PC-3 (cell line): ENCODE results near the gene COL5A2. TPM values are rescaled to one million over a fixed set of nuclear protein-coding genes. Genes with fewer than 3 reads are reported as not detected.
A peak's percentile ranks its signal among the peaks of the same experiment; 100 is the strongest.

Experiments used
- ATAC-seq: fragments of 200-7000 bp; cut with Tn5 transposase; 2 replicates; pipeline ENCODE4 v1.9.1; 2020; ENCODE audit warnings: mild to moderate bottlenecking, moderate library complexity
- BruUV-seq: library from RNA; stranded (reverse); fragments of 400-500 nt; replicated peaks from 2 replicates; lab custom pipeline; 2021; lab: Mats Ljungman, UMichigan
- CTCF ChIA-PET: fragments of 300-600 bp; sonication (Branson Sonifier 250); formaldehyde crosslinking; loops from one replicate; lab custom pipeline; 2022; ENCODE audit warnings: antibody characterized with exemption; lab: Charles Lee
- POLR2A ChIA-PET: fragments of 300-600 bp; sonication (Branson Sonifier 250); formaldehyde crosslinking; loops from one replicate; lab custom pipeline; 2022; ENCODE audit warnings: antibody characterized with exemption; ENCODE audit not compliant: unreplicated experiment; lab: Charles Lee
- DNase-seq: peaks from one replicate; pipeline ENCODE4 v3.0.0-alpha.2; 2015
- H2AFZ ChIP-seq: fragments of 300-600 bp; sonication (generic); 2 replicates; pipeline ENCODE4 v1.6.0; 2016; ENCODE audit warnings: antibody characterized with exemption, low read length
- H3F3A ChIP-seq: fragments of 300-600 bp; sonication (generic); one replicate; pipeline ENCODE4 v1.6.0; 2017; ENCODE audit warnings: antibody characterized with exemption, low read length, control low read depth, mild to moderate bottlenecking; ENCODE audit not compliant: unreplicated experiment
- H3K27ac ChIP-seq: fragments of 300-600 bp; sonication (generic); 2 replicates; pipeline ENCODE4 v1.5.1; 2016; ENCODE audit warnings: mild to moderate bottlenecking, low read length
- H3K27me3 ChIP-seq: fragments of 300-600 bp; sonication (generic); 2 replicates; pipeline ENCODE4 v1.6.1; 2016; ENCODE audit warnings: low read length, mixed read lengths
- H3K36me3 ChIP-seq: fragments of 300-600 bp; sonication (generic); 2 replicates; pipeline ENCODE4 v1.6.1; 2016; ENCODE audit warnings: low read depth, mixed run types, low read length, mixed read lengths
- H3K4me1 ChIP-seq: fragments of 300-600 bp; sonication (generic); 2 replicates; pipeline ENCODE4 v1.5.1; 2016; ENCODE audit warnings: low read length; ENCODE audit not compliant: insufficient read depth
- H3K4me2 ChIP-seq: fragments of 300-600 bp; sonication (generic); 2 replicates; pipeline ENCODE4 v1.6.0; 2016; ENCODE audit warnings: low read length
- H3K4me3 ChIP-seq: fragments of 300-600 bp; sonication (generic); 2 replicates; pipeline ENCODE4 v1.5.1; 2016; ENCODE audit warnings: mild to moderate bottlenecking, low read length, mixed read lengths
- H3K79me2 ChIP-seq: fragments of 300-600 bp; sonication (generic); 2 replicates; pipeline ENCODE4 v1.6.1; 2017; ENCODE audit warnings: low read length, mixed read lengths
- H3K9ac ChIP-seq: fragments of 300-600 bp; sonication (generic); 2 replicates; pipeline ENCODE4 v1.6.0; 2016; ENCODE audit warnings: mild to moderate bottlenecking, low read length
- H3K9me2 ChIP-seq: fragments of 300-600 bp; sonication (generic); replicated peaks from 2 replicates; pipeline ENCODE4 v1.6.1; 2016; ENCODE audit warnings: mixed run types, low read length, mixed read lengths
- H3K9me3 ChIP-seq: fragments of 300-600 bp; sonication (generic); 2 replicates; pipeline ENCODE4 v1.6.1; 2016; ENCODE audit warnings: low read length, mixed read lengths
- H4K20me1 ChIP-seq: fragments of 300-600 bp; sonication (generic); 2 replicates; pipeline ENCODE4 v1.6.1; 2016; ENCODE audit warnings: low read length, mixed read lengths
- EZH2 ChIP-seq: fragments of 300-600 bp; sonication (generic); IDR thresholded peaks from one replicate; pipeline ENCODE4 v1.6.1; 2017; ENCODE audit warnings: antibody characterized with exemption, mild to moderate bottlenecking, low read length; ENCODE audit not compliant: unreplicated experiment
- EZH2phosphoT487 ChIP-seq: fragments of 300-600 bp; sonication (generic); IDR thresholded peaks from 2 replicates; pipeline ENCODE4 v1.6.1; 2018; ENCODE audit warnings: mild to moderate bottlenecking, antibody characterized with exemption, low read length, borderline replicate concordance
- intact Hi-C: fragments of 100-400 bp; cut with micrococcal nuclease; formaldehyde crosslinking; loops from 2 replicates; pipeline ENCODE4 v1.9.0; 2023
- total RNA-seq: library from RNA; depleted of rRNA; stranded (reverse); fragments of >200 nt; gene quantifications from 2 replicates; pipeline ENCODE4 v1.2.3, GENCODE V29; 2014
- TF ChIP-seq, protein P1 (sequence below): fragments of 300-600 bp; sonication (generic); conservative IDR thresholded peaks from 2 replicates; pipeline ENCODE4 v1.5.1; 2017; ENCODE audit warnings: antibody characterized with exemption, low read depth, mild to moderate bottlenecking, low read length

Gene COL5A2
- total RNA-seq, 1 experiment from 2014 or later, result 56.2 TPM

DNA sequence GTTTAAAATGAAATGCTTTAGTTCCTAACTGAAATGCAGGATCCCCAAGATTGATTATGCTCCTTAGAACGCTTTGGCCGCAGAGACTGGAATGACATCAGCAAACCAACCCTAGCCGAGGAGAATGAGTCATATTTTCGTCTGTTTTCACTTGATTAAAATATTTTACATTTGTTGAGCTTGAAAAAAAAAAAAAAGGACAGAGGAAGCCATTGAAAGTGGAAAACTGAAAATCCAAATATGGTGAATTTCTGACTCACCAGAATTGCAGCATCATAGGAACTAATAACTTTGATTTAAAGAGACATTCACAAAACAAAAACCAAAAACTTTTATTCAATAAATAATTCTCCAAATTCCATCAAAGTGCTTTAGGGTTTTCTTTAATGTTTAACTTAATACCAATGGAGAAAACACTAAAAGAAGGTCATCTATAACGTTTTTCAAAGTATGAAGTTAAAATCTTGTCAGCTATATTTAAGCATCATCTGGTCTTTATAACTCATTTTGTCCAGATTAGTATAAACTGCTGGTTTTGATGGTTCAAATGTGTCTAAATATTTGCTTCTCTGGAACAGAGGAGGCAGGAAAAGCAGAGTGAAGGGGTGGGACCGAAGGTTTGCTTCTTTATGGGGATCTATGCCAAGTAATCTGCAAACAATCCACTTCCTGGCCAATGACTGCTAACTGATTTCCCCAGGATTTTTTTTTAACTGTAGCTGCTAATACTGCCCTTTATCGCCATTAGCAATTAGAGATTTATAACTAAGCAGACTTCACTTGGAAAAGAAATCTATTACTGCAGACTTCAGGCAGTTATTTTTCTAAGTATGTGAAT is 30.9 kb upstream of the COL5A2 start:
- Histone ChIP-seq H3K36me3 (peaks cover 9% of the 10 kb centered on the region; the same call in 1 of the 2 replicates), H2AFZ (peak overlapping the region; percentile 55), H3K9ac (peak overlapping the region; percentile 72), H3K27me3 (no peaks in the 10 kb centered on the region), H3K4me1 (peaks cover 56% of the 10 kb centered on the region), H3K79me2 (peaks cover 58% of the 10 kb centered on the region), H3K27ac (peak overlapping the region; percentile 94), H3K9me3 (no peaks in the 10 kb centered on the region), H3F3A (no peaks in the 10 kb centered on the region), H3K4me3 (peak overlapping the region; percentile 55), H3K4me2 (peak overlapping the region; percentile 85), H3K9me2 (no peaks in the 10 kb centered on the region), H4K20me1 (no peaks in the 10 kb centered on the region)
- BruUV-seq, result no TSS peak
- peak; percentile 66 for ATAC-seq
- intact Hi-C loops, result loop anchor here (1.0 kb wide), 1 partner anchor 12 kb away; no protein-coding TSS in a partner anchor
- DNase-seq, result peak; percentile 85
- ChIA-PET POLR2A (interaction anchor here (0.6 to 0.7 kb wide), 3 partner anchors 51 to 230 kb away, joined by 3 to 5 read pairs (median 4); no protein-coding TSS in a partner anchor), CTCF (interaction anchor here (0.6 kb wide), 3 partner anchors 15 to 451 kb away, joined by 4 to 9 read pairs (median 7); no protein-coding TSS in a partner anchor)
- no peak for TF ChIP-seq EZH2phosphoT487
- TF ChIP-seq, protein P1, sequence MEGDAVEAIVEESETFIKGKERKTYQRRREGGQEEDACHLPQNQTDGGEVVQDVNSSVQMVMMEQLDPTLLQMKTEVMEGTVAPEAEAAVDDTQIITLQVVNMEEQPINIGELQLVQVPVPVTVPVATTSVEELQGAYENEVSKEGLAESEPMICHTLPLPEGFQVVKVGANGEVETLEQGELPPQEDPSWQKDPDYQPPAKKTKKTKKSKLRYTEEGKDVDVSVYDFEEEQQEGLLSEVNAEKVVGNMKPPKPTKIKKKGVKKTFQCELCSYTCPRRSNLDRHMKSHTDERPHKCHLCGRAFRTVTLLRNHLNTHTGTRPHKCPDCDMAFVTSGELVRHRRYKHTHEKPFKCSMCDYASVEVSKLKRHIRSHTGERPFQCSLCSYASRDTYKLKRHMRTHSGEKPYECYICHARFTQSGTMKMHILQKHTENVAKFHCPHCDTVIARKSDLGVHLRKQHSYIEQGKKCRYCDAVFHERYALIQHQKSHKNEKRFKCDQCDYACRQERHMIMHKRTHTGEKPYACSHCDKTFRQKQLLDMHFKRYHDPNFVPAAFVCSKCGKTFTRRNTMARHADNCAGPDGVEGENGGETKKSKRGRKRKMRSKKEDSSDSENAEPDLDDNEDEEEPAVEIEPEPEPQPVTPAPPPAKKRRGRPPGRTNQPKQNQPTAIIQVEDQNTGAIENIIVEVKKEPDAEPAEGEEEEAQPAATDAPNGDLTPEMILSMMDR, result no peak
- TF ChIP-seq EZH2, result no peak

DNA sequence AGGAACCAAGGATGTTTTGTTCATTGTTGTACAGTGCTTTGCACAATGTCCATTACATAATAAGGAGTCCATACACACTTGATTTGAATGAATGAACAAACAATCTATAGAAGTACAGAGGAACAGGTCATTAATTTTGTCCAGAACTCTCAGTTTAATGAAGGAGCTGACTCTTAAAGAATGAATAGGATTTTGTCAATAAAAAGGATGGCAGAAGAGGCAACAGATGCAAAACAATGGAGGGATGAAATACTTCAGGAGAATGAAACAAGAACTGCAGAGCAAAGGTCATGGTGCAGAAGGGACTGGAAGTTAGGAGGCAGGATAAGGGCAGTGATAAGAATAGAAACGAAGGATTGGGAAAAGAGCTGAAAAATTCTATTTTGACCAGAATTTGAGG is 28.7 kb upstream of the COL5A2 start:
- Histone ChIP-seq H3K4me2 (no peak overlapping the region), H4K20me1 (no peaks in the 10 kb centered on the region), H3K9me2 (no peaks in the 10 kb centered on the region), H2AFZ (no peak overlapping the region), H3F3A (no peaks in the 10 kb centered on the region), H3K36me3 (peaks cover 9% of the 10 kb centered on the region; the same call in 1 of the 2 replicates), H3K4me1 (peaks cover 66% of the 10 kb centered on the region), H3K4me3 (no peak overlapping the region), H3K27ac (no peak overlapping the region), H3K9ac (no peak overlapping the region), H3K79me2 (peaks cover 46% of the 10 kb centered on the region), H3K9me3 (no peaks in the 10 kb centered on the region), H3K27me3 (no peaks in the 10 kb centered on the region)
- BruUV-seq, result no TSS peak
- POLR2A ChIA-PET, result interaction anchor here (0.7 kb wide), 1 partner anchor 91 kb away, joined by 6 read pairs; no protein-coding TSS in a partner anchor
- DNase-seq, result no peak
- intact Hi-C loops, result no loop called here
- TF ChIP-seq EZH2 (no peak), EZH2phosphoT487 (no peak)
- TF ChIP-seq, protein P1, result no peak
- no peak for ATAC-seq
- CTCF ChIA-PET, result no interaction called here
